GM19035 (cell line): ENCODE measurements around the gene CCDC187.
"Not testable (repeated sequence)": the region's sequence is repeated elsewhere in the genome, so short reads cannot be mapped to it uniquely, and the experiment has no call there.

Source experiments
- ATAC-seq: cut with Tn5 transposase; IDR thresholded peaks from one replicate; pipeline ENCODE4 v1.9.1; 2021; ENCODE audit not compliant: unreplicated experiment

Gene CCDC187

GRCh38 chr9:136243631-136244030 is 60.3 kb downstream of the CCDC187 start:
- ATAC-seq: no peak

GRCh38 chr9:136242918-136243525 is 60.9 kb downstream of the CCDC187 start:
- no peak for ATAC-seq

- no peak for ATAC-seq
These were observed 61.6 kb downstream of the CCDC187 start for GRCh38 chr9:136242248-136242647.

- ATAC-seq: no peak
These were observed 62.4 kb downstream of the CCDC187 start for GRCh38 chr9:136241542-136241941.

GRCh38 chr9:136240941-136241340 is 63.0 kb downstream of the CCDC187 start:
- ATAC-seq: no peak

- ATAC-seq: no peak
These were observed 63.9 kb downstream of the CCDC187 start for GRCh38 chr9:136239983-136240330.

GRCh38 chr9:136239135-136239982 is 64.5 kb downstream of the CCDC187 start:
- no peak for ATAC-seq

- no peak for ATAC-seq
These were observed 65.6 kb downstream of the CCDC187 start for GRCh38 chr9:136238342-136238732.

- no peak for ATAC-seq
These were observed 66.2 kb downstream of the CCDC187 start for GRCh38 chr9:136237486-136238341.

GRCh38 chr9:136236471-136237410 is 67.2 kb downstream of the CCDC187 start:
- not testable (repeated sequence) for ATAC-seq

- ATAC-seq: no peak
These were observed 68.0 kb downstream of the CCDC187 start for GRCh38 chr9:136235709-136236455.

- ATAC-seq: no peak
These were observed 68.7 kb downstream of the CCDC187 start for GRCh38 chr9:136235171-136235570.

GRCh38 chr9:136234597-136234996 is 69.3 kb downstream of the CCDC187 start:
- ATAC-seq: no peak

- ATAC-seq: no peak
These were observed 70.0 kb downstream of the CCDC187 start for GRCh38 chr9:136233868-136234267.

GRCh38 chr9:136233411-136233810 is 70.5 kb downstream of the CCDC187 start:
- no peak for ATAC-seq

- ATAC-seq: no peak
These were observed 70.9 kb downstream of the CCDC187 start for GRCh38 chr9:136232969-136233368.

- no peak for ATAC-seq
These were observed 72.2 kb downstream of the CCDC187 start for GRCh38 chr9:136231478-136232297.

GRCh38 chr9:136230773-136231172 is 73.1 kb downstream of the CCDC187 start:
- no peak for ATAC-seq

GRCh38 chr9:136230365-136230764 is 73.5 kb downstream of the CCDC187 start:
- ATAC-seq: no peak
